ES-I3 (cell line): ENCODE data around the gene HCN3.
"Not testable (repeated sequence)": the region's sequence is repeated elsewhere in the genome, so short reads cannot be mapped to it uniquely, and the experiment has no call there.

ENCODE experiments used
- H3K36me3 ChIP-seq: 2 replicates; pipeline ENCODE4 v1.6.1; 2013; ENCODE audit warnings: mild to moderate bottlenecking, low read length, control low read depth, moderate library complexity; ENCODE audit not compliant: insufficient read depth
- H3K4me1 ChIP-seq: 2 replicates; pipeline ENCODE4 v1.6.1; 2013; ENCODE audit warnings: mild to moderate bottlenecking, control low read depth, low read length; ENCODE audit not compliant: insufficient read depth
- H3K9ac ChIP-seq: 2 replicates; pipeline ENCODE4 v1.6.1; 2013; ENCODE audit warnings: low read depth, mild to moderate bottlenecking, low read length, moderate library complexity
- H3K9me3 ChIP-seq: 2 replicates; pipeline ENCODE4 v1.6.1; 2013; ENCODE audit warnings: mild to moderate bottlenecking, low read length, moderate library complexity; ENCODE audit not compliant: control insufficient read depth, insufficient read depth

Gene HCN3

GRCh38 chr1:155285063-155285462 lies 7.8 kb downstream of the HCN3 start:
- Histone ChIP-seq H3K9ac (no peak overlapping the region), H3K9me3 (no peaks in the 10 kb centered on the region), H3K36me3 (no peaks in the 10 kb centered on the region), H3K4me1 (no peaks in the 10 kb centered on the region)

GRCh38 chr1:155285631-155286044 lies 8.4 kb downstream of the HCN3 start:
- no peaks in the 10 kb centered on the region for H3K36me3 ChIP-seq

DNA sequence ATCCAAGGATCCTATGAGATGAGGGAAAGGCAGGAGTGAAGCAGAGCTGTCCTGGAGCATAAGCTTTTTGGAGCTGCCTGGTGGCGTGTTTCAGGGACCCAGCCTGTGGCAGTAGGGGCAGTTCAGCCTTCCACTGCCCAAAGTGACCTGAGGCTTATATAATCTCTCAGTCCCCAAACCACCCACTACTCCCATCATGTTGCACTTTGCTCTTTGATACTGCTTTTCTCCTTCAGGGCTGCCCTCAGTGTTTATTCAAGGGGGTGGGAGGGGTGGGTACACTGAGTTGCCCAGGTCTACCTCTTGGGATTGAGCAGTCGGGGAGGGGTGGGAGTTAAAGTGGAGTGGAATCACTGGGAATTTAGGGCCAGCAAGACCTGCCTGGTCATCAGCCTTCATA lies 9.3 kb downstream of the HCN3 start:
- Histone ChIP-seq H3K36me3 (no peaks in the 10 kb centered on the region), H3K9ac (no peak overlapping the region), H3K9me3 (no peaks in the 10 kb centered on the region), H3K4me1 (no peaks in the 10 kb centered on the region)

More at GRCh38 chr1:155285631-155286044, 8.4 kb downstream of the HCN3 start:
- H3K9ac ChIP-seq, result no peak overlapping the region
- H3K4me1 ChIP-seq, result no peaks in the 10 kb centered on the region
- no peaks in the 10 kb centered on the region for H3K9me3 ChIP-seq

DNA sequence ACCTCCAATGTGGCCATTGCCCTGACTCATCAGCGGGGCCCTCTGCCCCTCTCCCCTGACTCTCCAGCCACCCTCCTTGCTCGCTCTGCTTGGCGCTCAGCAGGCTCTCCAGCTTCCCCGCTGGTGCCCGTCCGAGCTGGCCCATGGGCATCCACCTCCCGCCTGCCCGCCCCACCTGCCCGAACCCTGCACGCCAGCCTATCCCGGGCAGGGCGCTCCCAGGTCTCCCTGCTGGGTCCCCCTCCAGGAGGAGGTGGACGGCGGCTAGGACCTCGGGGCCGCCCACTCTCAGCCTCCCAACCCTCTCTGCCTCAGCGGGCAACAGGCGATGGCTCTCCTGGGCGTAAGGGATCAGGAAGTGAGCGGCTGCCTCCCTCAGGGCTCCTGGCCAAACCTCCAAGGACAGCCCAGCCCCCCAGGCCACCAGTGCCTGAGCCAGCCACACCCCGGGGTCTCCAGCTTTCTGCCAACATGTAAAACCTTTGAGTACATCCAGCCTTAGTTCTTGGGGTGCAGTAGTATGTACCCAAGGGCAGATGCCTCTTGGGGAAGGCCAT lies 10.8 kb downstream of the HCN3 start:
- Histone ChIP-seq H3K4me1 (no peaks in the 10 kb centered on the region), H3K9ac (no peak overlapping the region), H3K36me3 (no peaks in the 10 kb centered on the region), H3K9me3 (no peaks in the 10 kb centered on the region)

DNA sequence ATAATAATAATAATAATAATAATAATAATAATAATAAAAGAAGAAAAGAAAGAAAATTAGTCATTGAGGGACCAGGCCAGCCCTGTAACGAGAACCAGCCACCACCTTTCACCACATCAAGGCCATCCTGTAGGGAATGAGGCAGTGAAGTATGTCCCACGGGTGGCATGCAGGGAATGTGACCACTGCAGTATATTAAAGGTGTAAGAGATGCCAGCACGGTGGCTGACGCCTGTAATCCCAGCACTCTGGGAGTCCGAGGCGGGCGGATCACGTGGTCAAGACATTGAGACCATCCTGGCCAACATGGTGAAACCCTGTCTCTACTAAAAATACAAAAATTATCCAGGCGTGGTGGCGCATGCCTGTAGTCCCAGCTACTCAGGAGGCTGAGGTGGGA lies 13.7 kb downstream of the HCN3 start:
- not testable (repeated sequence) for H3K4me1 ChIP-seq, H3K36me3 ChIP-seq, H3K9me3 ChIP-seq, H3K9ac ChIP-seq

DNA sequence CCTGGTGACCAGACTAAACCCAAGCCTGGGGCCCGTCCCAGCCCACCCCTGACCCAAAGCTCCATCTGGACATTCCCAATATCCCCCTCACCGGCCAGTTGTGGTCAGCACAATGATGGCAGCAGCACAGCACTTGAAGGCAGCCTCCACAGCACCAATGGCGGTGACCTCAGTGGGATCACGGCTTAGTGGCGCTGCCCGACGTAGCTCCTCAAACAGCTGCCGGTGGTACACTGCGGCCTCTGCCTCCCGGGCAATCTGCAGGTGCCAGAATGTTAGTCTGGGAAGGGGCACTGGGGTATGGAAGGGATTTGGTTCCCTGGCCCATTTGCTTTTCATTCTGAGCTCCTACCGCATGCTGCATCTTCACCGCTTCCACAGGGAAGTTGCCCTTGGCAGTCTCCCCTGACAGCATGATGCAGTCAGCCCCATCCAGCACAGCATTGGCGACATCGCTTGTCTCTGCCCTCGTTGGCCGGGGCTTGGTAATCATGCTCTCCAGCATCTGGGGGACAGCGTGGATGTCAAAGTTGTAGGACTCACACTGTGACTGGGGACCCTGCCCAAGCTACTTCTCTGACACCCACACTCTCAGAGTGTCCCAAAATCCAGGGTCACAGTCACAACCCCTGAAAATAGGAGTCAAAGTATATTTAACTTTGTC lies 16.0 kb downstream of the HCN3 start:
- H3K9ac ChIP-seq, result no peak overlapping the region

DNA sequence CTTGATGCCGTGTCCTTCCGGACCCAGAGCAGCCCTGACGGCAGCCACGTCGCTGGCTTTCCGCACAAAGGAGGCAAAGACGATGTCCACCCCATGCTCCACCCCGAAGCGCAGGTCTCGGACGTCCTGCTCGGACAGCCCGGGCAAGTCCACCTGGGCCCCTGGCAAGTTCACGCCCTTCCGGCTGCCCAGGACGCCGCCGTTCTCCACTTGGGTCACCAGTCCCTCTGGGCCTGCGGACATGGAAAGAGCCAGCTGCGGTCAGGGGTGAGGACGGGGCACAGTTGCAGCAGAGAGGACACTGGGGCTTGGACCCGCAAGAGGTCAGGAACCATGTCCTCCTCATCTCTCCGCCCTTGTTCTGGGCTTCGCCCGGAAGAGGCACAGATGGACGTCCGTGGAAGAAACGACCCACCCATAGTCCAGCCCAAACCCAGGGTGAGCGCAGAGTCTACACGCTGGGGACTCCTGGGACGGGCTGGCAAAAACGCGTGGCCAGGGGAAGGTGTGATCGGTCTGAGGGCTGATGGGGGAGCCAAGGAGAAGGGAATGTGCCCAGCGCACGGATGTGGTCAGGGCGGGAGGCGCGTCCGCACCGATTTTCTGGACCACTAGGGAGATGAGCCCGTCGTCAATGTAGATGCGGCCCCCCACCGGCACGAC lies 17.4 kb downstream of the HCN3 start:
- no peaks in the 10 kb centered on the region for H3K9me3 ChIP-seq
- peaks cover 8% of the 10 kb centered on the region for H3K4me1 ChIP-seq
- no peaks in the 10 kb centered on the region for H3K36me3 ChIP-seq
- H3K9ac ChIP-seq, result peak overlapping the region; percentile 79; the same call in 1 of the 2 replicates

More for the DNA sequence above, 16.0 kb downstream of the HCN3 start:
- H3K9me3 ChIP-seq, result no peaks in the 10 kb centered on the region
- no peaks in the 10 kb centered on the region for H3K36me3 ChIP-seq
- H3K4me1 ChIP-seq, result peaks cover 8% of the 10 kb centered on the region

DNA sequence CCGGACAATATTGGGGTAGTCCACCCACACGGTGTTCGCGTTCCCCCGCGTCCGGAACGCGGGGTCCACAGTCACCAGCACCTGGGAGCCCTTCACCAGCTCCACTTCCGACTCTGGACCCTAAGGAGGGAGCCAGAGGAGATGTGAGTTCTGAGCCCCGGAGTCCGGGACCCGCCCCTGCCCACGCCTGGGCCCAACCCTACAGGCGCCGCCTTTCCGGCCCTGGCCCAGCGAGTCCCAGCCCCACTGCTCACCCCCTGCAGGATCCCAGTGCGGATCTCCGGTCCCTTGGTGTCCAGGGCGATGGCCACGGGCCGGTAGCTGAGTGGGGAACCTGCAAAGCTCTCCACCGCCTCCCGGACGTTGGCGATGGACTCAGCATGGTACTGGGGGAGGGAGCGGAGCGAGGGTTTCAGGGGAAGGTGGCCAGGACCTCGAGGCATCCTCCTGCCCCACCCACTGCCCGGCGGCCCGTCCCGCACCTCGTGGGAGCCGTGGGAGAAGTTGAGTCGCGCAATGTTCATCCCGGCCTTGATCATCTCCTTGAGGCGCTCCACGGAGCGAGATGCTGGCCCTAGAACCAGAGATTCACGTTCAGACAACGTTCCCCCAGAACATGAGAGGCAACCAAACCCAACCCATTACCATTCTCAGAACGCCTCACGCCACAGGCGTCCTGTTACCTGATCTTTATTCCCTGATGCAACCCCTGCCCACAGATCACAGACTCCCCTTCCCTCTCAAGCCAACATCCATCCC lies 18.1 kb downstream of the HCN3 start:
- Histone ChIP-seq H3K36me3 (no peaks in the 10 kb centered on the region), H3K9me3 (no peaks in the 10 kb centered on the region), H3K4me1 (peaks cover 8% of the 10 kb centered on the region), H3K9ac (peak overlapping the region; percentile 79; the same call in 1 of the 2 replicates)

GRCh38 chr1:155295942-155296267 lies 18.6 kb downstream of the HCN3 start:
- Histone ChIP-seq H3K36me3 (no peaks in the 10 kb centered on the region), H3K4me1 (peaks cover 8% of the 10 kb centered on the region), H3K9me3 (no peaks in the 10 kb centered on the region), H3K9ac (peak overlapping the region; percentile 79; the same call in 1 of the 2 replicates)

DNA sequence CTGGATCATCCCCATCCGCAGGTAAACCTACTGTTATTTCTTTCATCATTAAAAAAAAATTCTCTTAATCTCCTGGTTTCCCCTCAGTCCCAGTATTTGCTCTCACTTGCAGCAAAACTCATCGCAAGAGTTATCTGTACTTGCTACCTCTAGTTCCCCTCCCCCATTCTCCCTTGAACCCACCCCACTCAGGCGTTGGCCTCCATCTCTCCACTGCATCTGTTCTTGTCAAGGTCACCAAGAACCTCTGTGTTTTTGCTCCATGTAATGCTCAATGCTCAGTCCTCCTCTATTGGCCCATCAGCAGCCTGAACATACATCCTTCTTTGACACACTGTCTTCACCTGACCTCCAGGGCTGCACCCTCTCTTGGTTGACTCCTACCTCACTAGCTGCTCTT lies 19.4 kb downstream of the HCN3 start:
- Histone ChIP-seq H3K9me3 (no peaks in the 10 kb centered on the region), H3K9ac (no peak overlapping the region), H3K36me3 (no peaks in the 10 kb centered on the region), H3K4me1 (peaks cover 8% of the 10 kb centered on the region)

- Histone ChIP-seq H3K9me3 (no peaks in the 10 kb centered on the region), H3K9ac (no peak overlapping the region), H3K4me1 (peaks cover 8% of the 10 kb centered on the region), H3K36me3 (no peaks in the 10 kb centered on the region)
Observed at GRCh38 chr1:155297384-155297783, 20.1 kb downstream of the HCN3 start.

GRCh38 chr1:155300024-155300423 lies 22.8 kb downstream of the HCN3 start:
- Histone ChIP-seq H3K4me1 (peaks cover 8% of the 10 kb centered on the region), H3K36me3 (no peaks in the 10 kb centered on the region), H3K9ac (no peak overlapping the region), H3K9me3 (no peaks in the 10 kb centered on the region)

GRCh38 chr1:155300553-155301329 lies 23.5 kb downstream of the HCN3 start:
- Histone ChIP-seq H3K36me3 (no peaks in the 10 kb centered on the region), H3K9me3 (no peaks in the 10 kb centered on the region), H3K9ac (no peak overlapping the region), H3K4me1 (peaks cover 8% of the 10 kb centered on the region)

- Histone ChIP-seq H3K9ac (no peak within 1 kb of the TSS), H3K9me3 (no peaks in the 10 kb centered on the region), H3K36me3 (no peaks in the 10 kb centered on the region), H3K4me1 (peaks cover 8% of the 10 kb centered on the region)
Observed at GRCh38 chr1:155301342-155301841, 24.1 kb downstream of the HCN3 start, which contains the start of gene PKLR. TSS of gene PKLR (minus strand) at chr1:155301438. CDS start at chr1:155301395, 43 bp downstream.
